Activated CD4-positive, alpha-beta T cell treated with anti-CD3 and anti-CD28 coated beads, Interleukin-2, amount 10 ng/mL, durations not matched to agents 7 days and 5 days (primary cell): ENCODE measurements around the gene CYP4F12. TPM values are rescaled to one million over a fixed set of nuclear protein-coding genes. Genes with fewer than 3 reads are reported as not detected.
A peak's percentile ranks its signal among the peaks of the same experiment; 100 is the strongest.

Source experiments
- CTCF ChIA-PET: fragments of 350-600 bp; sonication (Branson Sonifier 250); formaldehyde crosslinking; loops from one replicate; lab custom pipeline; 2021; ENCODE audit warnings: antibody characterized with exemption; lab: Charles Lee
- POLR2A ChIA-PET: fragments of 350-600 bp; sonication (Branson Sonifier 250); formaldehyde crosslinking; loops from one replicate; lab custom pipeline; 2021; ENCODE audit warnings: antibody characterized with exemption; lab: Charles Lee
- DNase-seq: peaks from one replicate; pipeline ENCODE4 v3.0.0-alpha.2; 2020
- H3K27ac Mint-ChIP-seq: one replicate; pipeline ENCODE4 v1.8.0; 2021; ENCODE audit warnings: mild to moderate bottlenecking, moderate library complexity, mixed read lengths
- H3K27me3 Mint-ChIP-seq: one replicate; pipeline ENCODE4 v1.8.0; 2021; ENCODE audit warnings: mixed read lengths
- H3K36me3 Mint-ChIP-seq: one replicate; pipeline ENCODE4 v1.8.0; 2021; ENCODE audit warnings: low read depth, mixed read lengths
- H3K4me1 Mint-ChIP-seq: one replicate; pipeline ENCODE4 v1.8.0; 2021; ENCODE audit warnings: mixed read lengths
- H3K4me3 Mint-ChIP-seq: one replicate; pipeline ENCODE4 v1.8.0; 2021; ENCODE audit warnings: mild to moderate bottlenecking, moderate library complexity, mixed read lengths
- H3K9me3 Mint-ChIP-seq: one replicate; pipeline ENCODE4 v1.8.0; 2021; ENCODE audit warnings: mixed read lengths
- total RNA-seq, 2 experiments: library from RNA; stranded (reverse); gene quantifications; one replicate each; pipeline ENCODE4 v1.2.3, GENCODE V29; 2021

CYP4F12 gene, protein sequence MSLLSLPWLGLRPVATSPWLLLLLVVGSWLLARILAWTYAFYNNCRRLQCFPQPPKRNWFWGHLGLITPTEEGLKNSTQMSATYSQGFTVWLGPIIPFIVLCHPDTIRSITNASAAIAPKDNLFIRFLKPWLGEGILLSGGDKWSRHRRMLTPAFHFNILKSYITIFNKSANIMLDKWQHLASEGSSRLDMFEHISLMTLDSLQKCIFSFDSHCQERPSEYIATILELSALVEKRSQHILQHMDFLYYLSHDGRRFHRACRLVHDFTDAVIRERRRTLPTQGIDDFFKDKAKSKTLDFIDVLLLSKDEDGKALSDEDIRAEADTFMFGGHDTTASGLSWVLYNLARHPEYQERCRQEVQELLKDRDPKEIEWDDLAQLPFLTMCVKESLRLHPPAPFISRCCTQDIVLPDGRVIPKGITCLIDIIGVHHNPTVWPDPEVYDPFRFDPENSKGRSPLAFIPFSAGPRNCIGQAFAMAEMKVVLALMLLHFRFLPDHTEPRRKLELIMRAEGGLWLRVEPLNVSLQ
- under 1 TPM in 1 of 2 experiments, not detected in 1; 0.10 TPM for total RNA-seq

DNA sequence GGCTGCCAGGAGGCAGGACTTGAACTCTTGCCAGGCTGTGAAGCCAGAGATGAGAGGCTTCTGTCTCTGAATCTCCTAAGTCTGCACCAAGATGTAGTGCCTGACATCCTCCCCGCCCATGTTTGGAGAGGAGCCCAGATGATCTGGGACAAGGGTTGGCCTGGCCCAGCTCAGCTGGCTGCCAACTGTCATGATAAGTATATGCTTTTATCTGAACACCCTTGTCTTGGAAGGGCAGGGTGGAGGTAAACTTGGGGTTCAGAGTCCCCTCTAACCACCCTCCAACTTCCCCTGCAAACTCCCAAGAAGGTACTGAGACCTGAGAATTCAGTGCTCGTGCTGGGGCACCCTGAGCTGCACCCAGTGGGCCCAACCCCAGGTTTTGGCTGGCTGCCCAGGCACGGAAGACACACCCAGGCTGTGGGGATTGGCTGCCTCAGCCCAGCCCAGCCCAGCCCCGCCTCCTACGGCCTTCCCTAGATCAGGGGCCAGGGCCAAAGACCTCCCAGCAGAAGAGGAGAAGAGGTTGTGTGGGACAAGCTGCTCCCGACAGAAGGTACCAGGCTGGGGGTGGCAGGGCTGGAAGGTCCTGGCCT, at the start of gene CYP4F12:
TSS of gene CYP4F12 (plus strand) at position 508 of the 596 bp plus-strand sequence. CDS start 443 bp downstream, outside the sequence.
- CTCF ChIA-PET, result no interaction called here
- POLR2A ChIA-PET, result no interaction called here
- Mint-ChIP-seq H3K27ac (no peak within 1 kb of the TSS), H3K4me1 (no peaks in the 10 kb centered on the region), H3K27me3 (no peaks in the 10 kb centered on the region), H3K36me3 (no peaks in the 10 kb centered on the region), H3K9me3 (no peaks in the 10 kb centered on the region), H3K4me3 (no peak within 1 kb of the TSS)
- no peak for DNase-seq

DNA sequence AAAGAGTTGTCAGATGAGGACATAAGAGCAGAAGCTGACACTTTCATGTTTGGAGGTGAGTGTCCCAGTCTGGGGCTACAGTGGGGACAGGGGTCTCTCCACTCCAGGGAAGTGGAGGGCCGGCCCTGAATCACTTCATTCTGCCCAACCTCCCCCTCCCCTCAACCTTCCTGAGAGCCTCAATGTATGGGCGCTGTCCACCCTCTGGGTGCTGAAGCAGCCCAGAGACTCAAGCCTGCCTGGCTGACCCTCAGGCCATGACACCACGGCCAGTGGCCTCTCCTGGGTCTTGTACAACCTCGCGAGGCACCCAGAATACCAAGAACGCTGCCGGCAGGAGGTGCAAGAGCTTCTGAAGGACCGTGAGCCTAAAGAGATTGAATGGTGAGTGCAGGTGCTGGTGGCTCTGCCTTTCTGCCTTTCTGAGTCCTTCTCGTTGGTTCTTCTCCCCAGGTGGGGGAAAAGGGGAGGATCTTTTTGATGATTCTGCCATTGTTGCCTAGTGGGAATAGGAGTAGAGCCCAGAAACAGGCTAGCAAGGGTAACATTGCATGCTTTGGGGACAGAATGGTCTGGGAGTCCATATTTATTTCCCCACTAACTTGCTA, 49.1 kb upstream of the CYP4F12 start:
- Mint-ChIP-seq H3K9me3 (no peaks in the 10 kb centered on the region), H3K36me3 (no peaks in the 10 kb centered on the region), H3K4me3 (no peak overlapping the region), H3K4me1 (no peaks in the 10 kb centered on the region), H3K27ac (no peak overlapping the region), H3K27me3 (peaks cover 2% of the 10 kb centered on the region)
- CTCF ChIA-PET, result no interaction called here
- POLR2A ChIA-PET, result no interaction called here
- peak; percentile 10 for DNase-seq

DNA sequence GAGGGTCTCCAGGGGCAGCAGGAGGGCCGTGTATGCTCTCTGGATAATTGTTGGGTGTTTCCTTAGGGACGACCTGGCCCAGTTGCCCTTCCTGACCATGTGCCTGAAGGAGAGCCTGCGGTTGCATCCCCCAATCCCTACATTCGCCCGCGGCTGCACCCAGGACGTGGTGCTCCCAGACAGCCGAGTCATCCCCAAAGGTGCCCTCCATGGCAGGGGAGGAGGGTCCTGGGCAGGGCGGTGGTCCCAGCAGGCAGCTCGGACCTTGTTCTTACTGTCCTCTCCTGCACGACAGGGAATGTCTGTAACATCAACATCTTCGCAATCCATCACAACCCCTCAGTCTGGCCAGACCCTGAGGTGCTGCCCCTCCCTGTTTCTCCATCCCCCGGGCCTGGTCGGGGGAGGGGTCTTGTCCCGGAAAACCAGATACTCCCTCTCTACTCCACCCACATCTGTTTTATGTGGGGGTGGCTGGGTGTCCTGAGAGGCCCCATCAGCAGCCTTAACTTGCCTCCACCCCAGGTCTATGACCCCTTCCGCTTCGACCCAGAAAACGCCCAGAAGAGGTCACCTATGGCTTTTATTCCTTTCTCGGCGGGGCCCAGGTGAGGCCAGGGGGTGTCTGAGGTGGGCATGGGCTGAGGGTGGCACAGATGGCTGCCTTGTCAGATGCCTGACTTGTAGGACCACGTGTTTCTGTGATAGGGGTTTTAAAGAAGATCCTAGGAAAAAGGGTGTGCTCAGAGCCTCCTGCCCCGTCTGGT, 44.5 kb upstream of the CYP4F12 start:
- Mint-ChIP-seq H3K4me1 (peaks cover 3% of the 10 kb centered on the region), H3K27me3 (peaks cover 8% of the 10 kb centered on the region), H3K36me3 (no peaks in the 10 kb centered on the region), H3K4me3 (no peak overlapping the region), H3K27ac (no peak overlapping the region), H3K9me3 (no peaks in the 10 kb centered on the region)
- DNase-seq, result no peak
- CTCF ChIA-PET, result no interaction called here
- POLR2A ChIA-PET, result no interaction called here

DNA sequence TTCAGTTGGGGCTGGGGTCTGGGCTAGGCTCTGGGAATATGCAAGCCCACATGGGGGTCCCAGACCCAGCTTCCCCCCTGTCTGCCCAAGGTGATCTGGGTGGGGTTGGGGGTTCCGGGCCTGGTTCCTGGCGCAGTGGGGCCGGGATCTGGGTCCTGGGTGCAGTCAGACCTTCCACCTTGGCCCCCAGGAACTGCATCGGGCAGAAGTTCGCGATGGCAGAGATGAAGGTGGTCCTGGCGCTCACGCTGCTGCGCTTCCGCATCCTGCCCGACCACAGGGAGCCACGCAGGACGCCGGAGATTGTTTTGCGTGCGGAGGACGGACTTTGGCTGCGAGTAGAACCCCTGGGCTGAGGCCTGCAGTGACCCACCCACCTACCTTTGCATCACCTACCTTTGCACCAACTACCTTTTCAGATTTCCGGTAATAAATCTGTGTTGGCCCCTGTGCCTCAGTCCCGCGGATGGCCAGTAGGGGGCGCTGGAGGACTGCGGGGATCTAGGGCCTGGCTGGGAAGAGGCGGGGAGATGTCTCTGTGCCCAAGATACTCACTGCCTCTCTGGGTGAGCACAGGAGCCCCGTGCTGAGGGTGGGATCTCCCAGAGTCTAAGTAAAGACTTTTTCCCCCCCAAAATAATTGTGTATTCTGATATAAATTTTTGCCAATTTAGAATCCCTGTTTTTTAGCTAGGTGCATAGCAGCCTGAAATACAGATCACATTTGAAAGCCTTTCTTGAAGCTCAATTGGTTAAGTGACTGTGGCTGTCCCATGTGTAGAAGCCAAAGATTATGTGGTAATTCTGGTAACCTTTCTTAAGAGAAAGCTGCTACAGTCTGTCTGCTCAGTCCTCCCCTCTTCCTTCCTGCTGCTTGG, 43.6 kb upstream of the CYP4F12 start:
- no peaks in the 10 kb centered on the region for H3K36me3 Mint-ChIP-seq
- ChIA-PET POLR2A (no interaction called here), CTCF (no interaction called here)
- no peak overlapping the region for H3K4me3 Mint-ChIP-seq
- peaks cover 6% of the 10 kb centered on the region for H3K27me3 Mint-ChIP-seq
- no peaks in the 10 kb centered on the region for H3K9me3 Mint-ChIP-seq
- H3K27ac Mint-ChIP-seq, result no peak overlapping the region
- DNase-seq, result peak; percentile 90
- peaks cover 3% of the 10 kb centered on the region for H3K4me1 Mint-ChIP-seq

DNA sequence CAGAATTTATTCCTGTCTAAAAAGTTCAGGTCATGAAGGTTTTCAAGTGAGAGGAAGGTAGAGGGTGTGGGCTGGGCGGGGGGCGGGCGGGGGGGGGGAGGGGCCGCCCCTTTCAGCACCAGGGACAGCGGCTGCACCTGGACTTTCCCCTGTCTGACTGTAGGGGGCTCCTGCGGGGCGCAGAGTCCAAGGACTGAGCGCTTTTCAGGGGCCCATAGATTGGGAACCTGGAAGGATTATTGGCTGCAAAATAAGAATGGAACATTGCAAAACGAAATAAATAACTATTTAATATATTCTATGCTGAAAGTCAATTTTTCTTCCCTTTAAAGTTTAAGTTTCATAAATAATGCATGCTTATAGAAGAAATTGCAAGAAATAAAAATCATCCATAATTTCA, 41.1 kb upstream of the CYP4F12 start:
- H3K9me3 Mint-ChIP-seq, result no peaks in the 10 kb centered on the region
- H3K4me1 Mint-ChIP-seq, result peaks cover 3% of the 10 kb centered on the region
- POLR2A ChIA-PET, result no interaction called here
- no peaks in the 10 kb centered on the region for H3K36me3 Mint-ChIP-seq
- H3K4me3 Mint-ChIP-seq, result no peak overlapping the region
- H3K27me3 Mint-ChIP-seq, result peaks cover 13% of the 10 kb centered on the region
- H3K27ac Mint-ChIP-seq, result no peak overlapping the region
- CTCF ChIA-PET, result no interaction called here
- peak; percentile 54 for DNase-seq

DNA sequence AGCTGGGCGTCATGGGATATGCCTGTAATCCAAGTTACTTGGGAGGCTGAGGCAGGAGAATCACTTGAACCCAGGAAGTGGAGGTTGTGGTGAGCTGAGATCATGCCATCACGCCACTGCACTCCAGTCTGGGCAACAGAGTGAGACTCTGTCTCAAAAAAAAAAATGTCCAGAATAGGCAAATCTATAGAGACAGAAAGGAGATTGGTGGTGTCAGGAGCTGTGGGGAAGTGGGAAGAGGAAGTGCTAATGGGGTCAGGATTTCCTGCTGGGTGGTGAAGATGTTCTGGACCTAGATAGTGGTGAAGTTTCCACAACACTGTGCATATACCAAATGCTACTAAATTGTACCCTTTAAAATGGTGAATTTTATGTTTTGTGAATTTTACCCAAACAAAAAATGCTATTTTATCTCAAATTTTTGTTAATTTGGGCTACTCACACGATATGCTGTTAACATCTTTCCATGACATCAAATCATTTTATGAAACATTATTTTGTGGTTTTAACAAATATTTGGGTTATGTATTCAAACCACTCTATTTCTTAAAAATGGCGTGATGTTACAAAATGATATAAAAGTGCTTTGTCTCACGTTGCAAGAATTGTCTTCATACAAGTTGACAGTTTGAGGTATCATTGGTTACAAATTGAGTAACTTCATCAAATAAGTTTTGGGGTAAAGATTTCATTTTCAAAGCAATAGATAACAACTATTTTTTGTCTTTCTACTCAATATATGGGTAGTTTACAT, 39.6 kb upstream of the CYP4F12 start:
- Mint-ChIP-seq H3K27me3 (peaks cover 13% of the 10 kb centered on the region), H3K9me3 (no peaks in the 10 kb centered on the region), H3K27ac (no peak overlapping the region), H3K36me3 (no peaks in the 10 kb centered on the region), H3K4me1 (peaks cover 3% of the 10 kb centered on the region), H3K4me3 (no peak overlapping the region)
- DNase-seq, result no peak
- ChIA-PET CTCF (interaction anchor here (0.6 to 0.7 kb wide), 3 partner anchors 149 to 274 kb away, joined by 3 to 4 read pairs (median 4); no protein-coding TSS in a partner anchor), POLR2A (interaction anchor here (0.6 kb wide), 1 partner anchor 186 kb away, joined by 8 read pairs; no protein-coding TSS in a partner anchor)

DNA sequence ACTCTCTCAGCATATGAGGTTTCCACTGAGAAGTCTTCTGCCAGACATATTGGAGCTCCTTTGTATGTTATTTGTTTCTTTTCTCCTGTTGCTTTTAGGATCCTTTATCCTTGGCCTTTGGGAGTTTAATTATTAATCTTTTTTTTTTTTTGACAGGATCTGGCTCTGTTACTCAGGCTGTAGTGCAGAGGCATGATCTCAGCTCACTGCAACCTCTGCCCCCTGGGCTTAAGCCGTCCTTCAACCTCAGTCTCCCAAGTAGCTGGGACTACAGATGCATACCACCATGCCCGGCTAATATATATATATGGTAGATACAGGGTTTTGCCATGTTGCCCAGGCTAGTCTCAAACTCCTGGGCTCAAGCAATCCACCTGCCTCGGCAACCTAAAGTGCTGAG, 38.8 kb upstream of the CYP4F12 start:
- Mint-ChIP-seq H3K4me3 (no peak overlapping the region), H3K36me3 (no peaks in the 10 kb centered on the region), H3K4me1 (peaks cover 3% of the 10 kb centered on the region), H3K9me3 (no peaks in the 10 kb centered on the region), H3K27me3 (peaks cover 13% of the 10 kb centered on the region), H3K27ac (no peak overlapping the region)
- CTCF ChIA-PET, result interaction anchor here (0.6 to 0.7 kb wide), 2 partner anchors 148 to 275 kb away, joined by 3 to 4 read pairs; no protein-coding TSS in a partner anchor
- DNase-seq, result no peak
- POLR2A ChIA-PET, result no interaction called here

DNA sequence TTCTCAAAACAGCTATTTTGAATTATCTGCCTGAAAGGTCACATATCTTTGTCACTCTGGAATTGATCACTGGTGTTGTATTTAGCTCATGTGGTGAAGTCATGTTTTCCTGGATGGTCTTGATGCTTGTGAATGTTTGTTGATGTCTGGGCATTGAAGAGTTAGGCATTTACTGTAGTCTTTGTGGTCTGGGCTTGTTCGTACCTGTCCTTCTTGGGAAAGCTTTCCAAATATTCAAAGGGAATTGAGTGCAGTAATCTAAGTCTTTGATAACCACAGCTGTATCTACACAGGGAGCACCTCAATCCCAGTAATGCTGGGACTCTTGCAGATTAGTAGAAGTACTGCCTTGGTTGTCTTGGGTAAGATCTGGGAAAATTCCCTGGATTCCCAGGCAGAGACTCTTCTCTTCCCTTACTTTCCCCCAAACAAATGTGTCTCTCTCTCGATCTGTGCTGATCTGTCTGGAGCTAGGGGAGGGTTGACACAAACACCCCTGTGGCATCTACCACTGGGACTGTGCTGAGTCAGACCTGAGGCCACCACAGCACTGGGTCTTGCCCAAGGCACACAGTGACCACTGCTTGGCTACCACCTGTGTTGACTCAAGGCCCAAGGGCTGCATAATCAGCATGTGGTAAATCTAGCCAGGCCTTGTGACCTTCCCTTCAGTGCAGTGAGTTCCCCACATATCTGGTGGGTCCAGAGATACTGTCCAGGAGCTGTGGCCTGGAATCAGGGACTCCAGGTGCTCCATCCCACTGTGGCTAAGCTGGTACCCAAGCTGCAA, 37.7 kb upstream of the CYP4F12 start:
- H3K9me3 Mint-ChIP-seq, result no peaks in the 10 kb centered on the region
- peaks cover 13% of the 10 kb centered on the region for H3K27me3 Mint-ChIP-seq
- H3K27ac Mint-ChIP-seq, result no peak overlapping the region
- POLR2A ChIA-PET, result no interaction called here
- no peaks in the 10 kb centered on the region for H3K36me3 Mint-ChIP-seq
- H3K4me1 Mint-ChIP-seq, result peaks cover 3% of the 10 kb centered on the region
- no peak for DNase-seq
- no peak overlapping the region for H3K4me3 Mint-ChIP-seq
- CTCF ChIA-PET, result interaction anchor here (1.1 kb wide), 1 partner anchor 27 kb away, joined by 3 read pairs; no protein-coding TSS in a partner anchor

DNA sequence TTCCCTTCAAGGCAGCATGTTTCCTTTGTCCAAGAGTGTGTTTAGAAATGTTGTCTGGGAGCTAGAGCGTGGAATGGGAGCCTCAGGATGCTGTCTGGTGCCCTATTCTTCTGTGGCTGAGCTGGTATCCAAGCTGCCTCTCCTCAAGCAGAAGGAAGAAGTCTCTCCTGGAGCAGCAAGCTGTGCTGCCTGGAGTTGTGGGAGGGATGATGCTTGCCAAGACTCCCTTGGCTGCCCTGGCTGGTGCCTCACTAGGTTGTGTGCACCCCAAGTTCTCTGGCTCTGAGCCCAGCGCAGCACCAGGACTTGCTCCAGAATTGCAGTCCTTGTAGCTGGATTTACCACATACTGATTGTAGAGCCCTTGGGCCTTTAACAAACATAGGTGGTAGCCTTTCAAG, 36.9 kb upstream of the CYP4F12 start:
- CTCF ChIA-PET, result interaction anchor here (0.6 to 1.1 kb wide), 2 partner anchors 28 to 510 kb away, joined by 3 read pairs; no protein-coding TSS in a partner anchor
- Mint-ChIP-seq H3K9me3 (no peaks in the 10 kb centered on the region), H3K27me3 (peaks cover 13% of the 10 kb centered on the region)

DNA sequence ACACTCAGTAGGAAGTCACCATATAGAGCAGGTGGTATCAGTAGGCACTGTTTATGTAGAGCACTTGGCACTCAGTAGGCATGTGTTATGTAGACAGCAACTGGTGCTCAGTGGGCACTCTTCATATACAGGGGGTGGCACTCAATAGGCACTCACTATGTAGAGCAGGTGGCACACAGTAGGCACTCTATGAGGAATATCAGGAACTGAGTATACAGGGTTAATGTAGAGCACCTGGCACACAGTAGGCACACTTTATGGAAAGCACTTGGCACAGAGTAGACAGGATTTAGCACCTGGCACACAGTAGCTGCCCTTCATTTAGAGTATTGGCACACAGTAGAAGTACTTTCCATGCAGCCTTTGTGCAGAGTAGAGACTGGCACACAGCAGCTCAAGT, 33.3 kb upstream of the CYP4F12 start:
- Mint-ChIP-seq H3K9me3 (no peaks in the 10 kb centered on the region), H3K4me3 (no peak overlapping the region), H3K27me3 (peaks cover 5% of the 10 kb centered on the region), H3K4me1 (peaks cover 3% of the 10 kb centered on the region), H3K36me3 (no peaks in the 10 kb centered on the region), H3K27ac (no peak overlapping the region)
- no peak for DNase-seq
- ChIA-PET CTCF (no interaction called here), POLR2A (no interaction called here)

More for the DNA sequence above, 36.9 kb upstream of the CYP4F12 start:
- no peak for DNase-seq
- no peak overlapping the region for H3K27ac Mint-ChIP-seq
- POLR2A ChIA-PET, result no interaction called here
- no peaks in the 10 kb centered on the region for H3K36me3 Mint-ChIP-seq
- peaks cover 3% of the 10 kb centered on the region for H3K4me1 Mint-ChIP-seq
- H3K4me3 Mint-ChIP-seq, result no peak overlapping the region
